NCI-H1930 (cell line): ENCODE data around the gene ZFHX3.

Source experiments
- DNase-seq, 2 experiments: peaks; one replicate each; lab custom pipeline; 2025; lab: John Stamatoyannopoulos, UW

Gene ZFHX3

GRCh38 chr16:72824761-72825160 is 223.2 kb downstream of the ZFHX3 start:
- DNase-seq: no peak

- DNase-seq: no peak
Measured at GRCh38 chr16:72824027-72824426, 223.9 kb downstream of the ZFHX3 start.

DNA sequence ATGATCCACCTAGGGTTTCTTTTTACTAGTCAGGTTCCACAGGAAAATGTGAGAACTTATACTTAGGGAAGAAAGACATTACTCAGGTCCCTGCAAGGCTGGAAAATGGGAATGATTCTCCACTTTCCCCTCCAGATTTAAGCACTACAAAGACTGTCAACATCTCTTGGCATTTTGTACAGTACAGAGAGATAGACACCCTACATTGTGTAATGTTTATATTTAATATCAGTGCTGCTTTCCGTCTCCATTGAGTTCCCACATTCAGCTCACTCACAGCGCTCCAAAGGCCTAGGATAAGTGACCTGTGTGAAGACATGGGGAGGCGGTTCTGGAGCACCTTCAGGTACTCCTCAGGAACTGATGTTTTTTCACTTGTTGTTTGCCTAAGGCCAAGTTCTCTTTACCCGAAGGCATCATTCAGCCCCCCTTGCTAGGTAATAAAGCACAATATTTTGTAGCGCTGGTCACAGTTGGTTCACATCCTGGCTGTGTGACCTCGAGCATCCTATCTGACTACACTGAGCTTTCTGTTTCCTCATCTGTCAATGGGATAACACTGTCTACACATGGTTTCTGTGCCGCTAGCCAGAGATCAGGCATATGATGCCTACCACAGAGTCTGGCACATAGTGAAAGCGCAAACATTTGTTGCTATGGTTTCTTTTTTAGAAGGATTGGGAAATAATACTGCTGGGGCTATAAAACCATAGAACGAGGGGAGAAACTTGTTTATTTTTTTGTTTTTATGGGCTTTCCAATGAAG is 226.6 kb downstream of the ZFHX3 start:
- DNase-seq: no peak

DNA sequence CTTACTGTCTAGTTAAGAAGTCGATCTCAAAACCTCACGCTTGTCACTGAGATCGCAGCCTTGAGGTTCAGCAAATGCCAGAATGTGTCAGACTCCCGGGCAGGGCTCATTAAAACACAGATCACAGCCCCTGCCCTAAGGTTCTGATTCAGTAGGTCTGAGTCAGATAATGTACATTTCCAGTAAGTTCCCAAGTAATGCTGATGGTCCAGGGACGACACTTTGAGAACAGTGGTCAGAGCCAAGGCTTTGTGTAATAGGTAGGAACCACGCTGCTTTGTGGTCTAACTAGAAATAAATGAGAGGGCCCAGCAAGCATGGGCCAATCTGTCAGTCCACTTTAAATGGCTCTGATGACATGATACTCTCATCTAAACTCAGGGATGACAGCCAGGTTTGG is 228.6 kb downstream of the ZFHX3 start:
- DNase-seq: no peak

DNA sequence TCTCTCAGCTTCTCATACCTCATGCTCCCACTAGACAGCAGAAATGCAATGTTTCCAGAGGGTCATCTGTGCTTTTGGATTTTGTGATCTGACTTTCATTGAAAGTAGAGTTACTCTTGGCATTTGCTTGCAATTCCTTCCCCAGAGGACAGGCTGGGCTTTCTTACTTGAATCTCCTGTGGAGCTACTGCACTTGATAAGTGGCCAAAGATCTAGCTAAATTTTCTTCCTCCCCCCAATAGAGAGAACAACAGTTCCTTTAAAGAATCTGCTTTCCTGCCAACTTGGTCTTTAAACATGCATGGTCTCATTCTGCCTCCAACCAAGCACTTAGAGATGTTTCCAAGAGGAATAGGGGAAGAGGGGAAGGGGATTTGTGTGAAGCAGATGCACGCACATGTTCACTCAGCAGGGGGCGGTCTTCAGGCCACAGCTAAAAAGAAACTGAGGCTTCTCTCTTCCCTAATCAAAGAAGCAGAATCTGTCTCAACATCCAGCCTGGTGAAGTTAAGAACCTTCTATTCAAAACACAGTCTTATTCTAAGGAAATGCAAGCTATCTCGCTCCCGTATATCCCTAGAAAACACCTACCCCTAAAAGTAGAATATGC is 229.6 kb downstream of the ZFHX3 start:
- no peak for DNase-seq

- DNase-seq: no peak
Measured at GRCh38 chr16:72815348-72816318, 232.3 kb downstream of the ZFHX3 start.

- DNase-seq: no peak
Measured at GRCh38 chr16:72814226-72814625, 233.7 kb downstream of the ZFHX3 start.

GRCh38 chr16:72812672-72813071 is 235.3 kb downstream of the ZFHX3 start:
- no peak for DNase-seq

DNA sequence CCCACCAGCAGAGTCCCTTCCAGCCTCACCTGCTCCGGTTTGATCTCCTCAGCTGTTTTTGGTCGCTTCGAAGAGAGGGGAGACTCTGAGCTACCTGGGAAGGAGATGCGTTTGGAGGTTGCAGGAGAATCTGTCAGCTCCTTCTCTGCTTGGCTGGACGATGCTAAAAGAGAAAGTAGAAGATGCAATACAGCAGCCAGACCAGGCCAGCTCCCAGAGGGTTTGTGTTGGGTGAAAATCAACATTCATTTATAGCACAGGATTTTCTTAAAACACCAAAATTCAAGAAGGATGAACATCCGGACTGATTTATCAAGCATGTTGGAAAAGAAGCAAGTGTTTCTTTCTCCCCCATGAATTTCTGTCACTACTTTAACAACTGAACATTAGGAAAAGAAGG is 236.1 kb downstream of the ZFHX3 start:
- no peak for DNase-seq

- no peak for DNase-seq
Measured at GRCh38 chr16:72811188-72811720, 236.7 kb downstream of the ZFHX3 start.

DNA sequence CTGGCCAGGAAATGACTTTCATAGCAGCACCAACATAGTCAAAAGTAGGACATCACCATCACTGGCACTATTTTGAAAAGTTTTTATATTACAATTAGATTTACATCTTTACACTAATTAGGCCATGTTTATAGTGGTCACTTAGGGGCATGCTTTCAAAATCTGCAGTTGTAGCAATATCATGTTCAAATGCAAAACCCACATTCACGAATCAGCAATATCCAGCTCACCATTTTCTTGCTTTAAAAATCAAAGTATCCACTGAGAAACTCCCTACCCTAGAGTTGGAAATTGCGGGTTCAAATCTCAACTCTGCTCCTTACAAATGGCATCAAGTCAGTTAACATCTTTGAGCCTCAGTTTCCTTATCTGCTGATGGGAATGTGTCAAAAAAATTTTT is 237.4 kb downstream of the ZFHX3 start:
- DNase-seq: no peak

GRCh38 chr16:72809446-72809845 is 238.5 kb downstream of the ZFHX3 start:
- no peak for DNase-seq

DNA sequence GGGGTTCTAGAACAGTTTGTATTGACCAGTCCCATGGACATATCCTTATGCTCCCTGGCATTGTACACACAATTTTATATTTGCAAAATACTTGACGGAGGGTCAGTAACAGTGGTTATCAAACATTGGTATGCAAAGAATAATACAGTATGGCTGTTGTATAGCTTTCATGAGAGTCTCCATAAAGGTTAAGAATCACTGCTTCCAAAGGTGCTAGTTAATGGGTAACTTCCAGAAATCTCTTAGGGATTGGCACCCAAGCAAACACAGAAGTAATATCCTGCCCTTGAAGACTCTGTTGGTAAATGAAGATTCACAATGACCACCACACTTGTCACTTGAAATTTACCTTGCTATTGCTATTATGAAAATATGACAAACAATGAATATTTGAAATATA is 239.2 kb downstream of the ZFHX3 start:
- no peak for DNase-seq

GRCh38 chr16:72807245-72807644 is 240.7 kb downstream of the ZFHX3 start:
- no peak for DNase-seq

DNA sequence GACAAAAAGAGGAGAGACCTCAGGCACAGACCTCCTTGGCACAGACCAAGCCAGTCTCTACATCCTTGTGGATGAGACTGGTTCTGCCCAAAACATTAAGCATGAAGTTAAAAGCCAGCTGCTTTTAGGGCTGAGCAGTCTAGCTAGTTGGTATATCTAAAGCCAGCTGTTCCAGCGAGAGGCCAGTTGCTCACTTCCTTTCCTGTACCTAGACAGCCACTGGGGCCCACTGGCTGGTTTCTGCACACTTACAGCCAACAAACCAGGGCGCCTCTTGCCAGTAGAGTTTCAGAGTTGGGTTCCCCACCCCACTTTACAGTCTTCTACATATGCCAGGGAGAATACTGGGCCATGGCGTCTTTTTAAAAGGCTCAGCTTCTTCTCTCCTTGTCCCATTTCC is 242.4 kb downstream of the ZFHX3 start:
- DNase-seq: no peak

DNA sequence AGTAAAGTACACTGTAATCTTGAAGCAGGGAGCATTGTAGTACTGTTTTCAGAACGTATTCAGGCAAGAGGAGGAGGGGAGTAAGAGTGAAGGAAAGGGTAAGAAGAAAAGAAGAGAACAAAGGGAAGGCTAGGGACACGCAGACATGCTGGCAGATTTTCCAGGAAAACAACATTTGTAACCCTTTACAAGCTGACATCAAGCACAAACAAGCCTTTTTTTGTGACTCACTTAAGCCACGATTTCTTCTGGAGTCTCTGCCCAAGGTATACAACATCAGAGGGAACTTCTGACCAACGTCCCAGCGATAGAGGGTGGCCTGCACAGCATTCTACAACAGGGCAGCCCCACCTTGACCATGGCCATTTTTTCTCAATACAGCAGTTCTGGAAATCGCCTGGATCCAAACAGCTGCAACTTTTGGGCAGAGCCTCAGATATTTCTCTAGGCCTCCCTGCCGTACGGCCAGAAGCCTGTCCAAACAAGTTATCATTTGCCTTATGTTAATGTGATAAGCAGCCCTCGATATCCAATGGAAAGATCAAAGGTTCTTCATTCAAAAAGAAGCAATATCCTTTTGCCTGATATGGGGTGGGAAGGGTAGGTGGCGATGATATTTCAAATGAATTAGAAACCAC is 247.3 kb downstream of the ZFHX3 start:
- no peak for DNase-seq

GRCh38 chr16:72798264-72798663 is 249.7 kb downstream of the ZFHX3 start:
- no peak for DNase-seq

DNA sequence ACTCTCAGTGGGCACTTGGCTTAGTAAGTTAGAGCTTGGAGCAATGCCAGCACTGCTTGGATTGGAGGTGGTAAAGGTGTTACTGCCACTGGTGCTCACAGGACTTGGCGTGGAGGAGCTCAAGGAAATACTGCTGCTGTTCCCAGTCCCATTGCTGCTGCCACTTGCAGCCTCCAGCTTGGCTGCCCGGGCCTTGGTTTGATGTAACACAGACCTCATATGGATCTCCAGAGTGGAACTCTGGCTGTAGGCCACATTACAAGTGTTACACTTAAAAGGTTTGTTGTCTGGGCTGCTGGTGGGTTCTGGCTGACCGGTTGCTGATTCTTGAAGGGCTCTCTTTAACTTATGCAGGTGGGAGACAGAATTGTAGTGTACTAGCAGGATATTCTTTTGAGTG is 250.3 kb downstream of the ZFHX3 start:
- no peak for DNase-seq

GRCh38 chr16:72796222-72796621 is 251.7 kb downstream of the ZFHX3 start:
- DNase-seq: no peak

DNA sequence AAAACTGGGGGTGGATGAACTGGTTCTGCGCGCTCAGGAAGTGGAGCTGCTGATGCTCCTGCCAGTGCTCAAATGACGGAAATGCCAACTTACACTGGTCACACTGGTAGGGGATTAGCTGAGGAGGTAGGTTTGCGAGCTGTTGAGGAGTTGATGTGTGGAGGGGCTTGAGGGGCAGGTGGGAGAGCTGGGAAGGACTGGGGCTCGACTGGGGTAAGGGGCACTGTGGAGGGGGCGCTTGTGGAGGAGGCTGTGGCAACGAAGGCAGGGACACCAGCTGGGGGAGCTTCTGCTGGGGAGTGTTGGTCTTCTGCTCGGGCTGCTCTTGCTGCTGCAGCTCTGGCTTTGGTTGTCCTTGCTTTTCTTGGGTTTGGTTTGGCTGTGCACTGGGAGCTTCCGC is 252.9 kb downstream of the ZFHX3 start:
- no peak for DNase-seq

DNA sequence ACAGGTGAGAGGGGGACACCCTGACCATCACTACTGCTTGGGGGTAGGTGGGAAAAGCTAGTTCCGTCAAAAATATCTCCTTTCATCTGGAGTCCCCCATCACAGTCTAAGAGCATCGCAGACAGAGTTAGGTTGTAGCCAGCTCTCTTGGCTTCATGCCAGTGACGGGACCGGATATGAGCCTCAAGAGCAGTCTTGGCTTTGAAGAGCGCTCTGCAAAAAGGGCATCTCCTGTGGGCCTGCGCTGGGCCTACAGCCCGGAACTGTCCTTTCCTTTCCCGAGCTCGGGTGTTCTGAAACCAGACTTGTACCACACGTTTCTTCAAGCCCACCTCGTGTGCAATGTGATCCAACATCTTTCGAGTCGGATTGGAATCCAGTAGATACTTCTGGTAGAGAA is 253.6 kb downstream of the ZFHX3 start:
- no peak for DNase-seq

DNA sequence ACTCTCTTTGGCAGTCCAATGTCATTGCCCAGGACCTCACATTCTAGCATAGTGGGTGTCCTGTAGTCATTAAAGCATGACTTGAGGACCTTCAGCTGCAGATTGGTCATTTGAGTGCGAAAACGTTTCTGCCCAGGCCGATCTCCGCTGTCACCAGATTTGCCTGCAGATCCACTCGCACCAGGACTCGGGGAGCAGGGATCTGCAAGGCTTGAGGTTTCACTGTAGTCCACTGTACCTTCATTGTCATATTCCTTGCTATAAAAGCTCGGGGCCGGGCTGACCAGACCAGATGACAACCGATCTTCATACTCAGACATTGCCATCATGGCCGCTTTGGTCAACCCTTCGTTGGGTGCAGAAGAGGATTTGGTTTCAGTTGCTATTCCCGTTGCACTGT is 254.2 kb downstream of the ZFHX3 start:
- no peak for DNase-seq
